SU-DHL-6 (cell line): ENCODE measurements around the gene TMEM184C.

Experiments used
- CTCF ChIP-seq: fragments of 200-600 bp; sonication (generic); IDR thresholded peaks from one replicate; pipeline ENCODE4 v1.5.1; 2017; ENCODE audit warnings: antibody characterized with exemption, mild to moderate bottlenecking, low read length, moderate library complexity; ENCODE audit not compliant: insufficient read depth, poor library complexity, severe bottlenecking
- EZH2phosphoT487 ChIP-seq: fragments of 200-600 bp; sonication (generic), shearing (Covaris generic); conservative IDR thresholded peaks from 2 replicates; pipeline ENCODE4 v1.6.1; 2018; ENCODE audit warnings: mild to moderate bottlenecking, antibody characterized with exemption, low read length, moderate library complexity, mixed read lengths

GRCh38 chr4:147693218-147693617 is 76.0 kb downstream of the TMEM184C start:
- TF ChIP-seq CTCF (no peak), EZH2phosphoT487 (no peak)
